SH-SY5Y (cell line): Measurements from ENCODE around the gene WDR37.

Source experiments
- GATA2 ChIP-seq: IDR thresholded peaks from 2 replicates; pipeline ENCODE4 v1.6.1; 2011; ENCODE audit warnings: mild to moderate bottlenecking, low read depth, low read length
- GATA3 ChIP-seq: IDR thresholded peaks from 2 replicates; pipeline ENCODE4 v1.6.1; 2011; ENCODE audit warnings: low read depth, mild to moderate bottlenecking, low read length, moderate library complexity

- no peak for TF ChIP-seq GATA3
- no peak for TF ChIP-seq GATA2
Measured at GRCh38 chr10:1020958-1021357, 35.2 kb upstream of the WDR37 start.
